Activated CD4-positive, alpha-beta memory T cell treated with anti-CD3 and anti-CD28 coated beads, Interleukin-2, amount 10 ng/mL, durations not matched to agents 7 days and 5 days (primary cell): Measurements from ENCODE around the gene CUL3. TPM values are rescaled to one million over a fixed set of nuclear protein-coding genes. Genes with fewer than 3 reads are reported as not detected.

ENCODE experiments used
- CTCF ChIA-PET: fragments of 350-600 bp; sonication (Branson Sonifier 250); formaldehyde crosslinking; loops from one replicate; lab custom pipeline; 2021; ENCODE audit warnings: antibody characterized with exemption, inconsistent platforms; lab: Charles Lee
- POLR2A ChIA-PET: fragments of 350-600 bp; sonication (Branson Sonifier 250); formaldehyde crosslinking; loops from one replicate; lab custom pipeline; 2021; ENCODE audit warnings: antibody characterized with exemption; lab: Charles Lee
- DNase-seq: peaks from one replicate; pipeline ENCODE4 v3.0.0-alpha.2; 2020
- H3K27ac Mint-ChIP-seq: one replicate; pipeline ENCODE4 v1.8.0; 2021; ENCODE audit warnings: mild to moderate bottlenecking, mixed read lengths
- H3K27me3 Mint-ChIP-seq: one replicate; pipeline ENCODE4 v1.8.0; 2021; ENCODE audit warnings: mixed read lengths
- H3K36me3 Mint-ChIP-seq: one replicate; pipeline ENCODE4 v1.8.0; 2021; ENCODE audit warnings: low read depth, mixed read lengths
- H3K4me1 Mint-ChIP-seq: one replicate; pipeline ENCODE4 v1.8.0; 2021; ENCODE audit warnings: mixed read lengths
- H3K4me3 Mint-ChIP-seq: one replicate; pipeline ENCODE4 v1.8.0; 2021; ENCODE audit warnings: mild to moderate bottlenecking, mixed read lengths
- H3K9me3 Mint-ChIP-seq: one replicate; pipeline ENCODE4 v1.8.0; 2021; ENCODE audit warnings: mixed read lengths
- total RNA-seq, 2 experiments: library from RNA; stranded (reverse); gene quantifications; one replicate each; pipeline ENCODE4 v1.2.3, GENCODE V29; 2021

The CUL3 gene
- total RNA-seq, 2 experiments from 2014 or later, result 66.9 to 72.7 TPM

DNA sequence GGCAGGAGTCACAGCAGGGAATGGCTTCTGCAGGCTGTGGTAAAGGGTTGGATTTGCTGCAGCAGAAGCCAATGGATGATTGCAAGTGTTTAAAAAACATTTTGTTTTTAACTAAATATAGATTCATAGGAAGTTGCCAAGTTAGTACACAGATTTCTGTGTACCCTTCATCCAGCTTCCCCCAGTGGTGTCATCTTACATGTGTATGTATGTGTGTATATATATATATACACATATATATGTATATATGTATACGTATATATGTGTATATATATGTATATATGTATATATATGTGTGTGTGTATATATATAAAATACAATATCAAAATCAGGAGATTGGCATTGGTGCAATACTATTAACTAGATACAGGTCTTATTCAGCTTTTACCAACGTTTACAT, 164.1 kb downstream of the CUL3 start:
- no peaks in the 10 kb centered on the region for H3K4me1 Mint-ChIP-seq
- peaks cover 13% of the 10 kb centered on the region for H3K27me3 Mint-ChIP-seq
- no peak overlapping the region for H3K27ac Mint-ChIP-seq
- H3K9me3 Mint-ChIP-seq, result no peaks in the 10 kb centered on the region
- no peaks in the 10 kb centered on the region for H3K36me3 Mint-ChIP-seq
- CTCF ChIA-PET, result no interaction called here
- no peak for DNase-seq
- POLR2A ChIA-PET, result no interaction called here
- no peak overlapping the region for H3K4me3 Mint-ChIP-seq

Other genes with a start within 250 kb of the CUL3 start
- gene FAM124B, start 183.3 kb downstream of the CUL3 start, total RNA-seq, result 1 to 10 TPM; 1.2 to 2.1 TPM
- gene CCDC195, start 131.0 kb upstream of the CUL3 start, total RNA-seq, result not detected